GM19324 (cell line): ENCODE measurements around the gene PHYH.

Experiments used
- ATAC-seq: cut with Tn5 transposase; IDR thresholded peaks from one replicate; pipeline ENCODE4 v1.9.1; 2021; ENCODE audit warnings: mild to moderate bottlenecking, moderate library complexity; ENCODE audit not compliant: unreplicated experiment, low FRiP score

PHYH gene

GRCh38 chr10:13231808-13232207 is 68.1 kb downstream of the PHYH start:
- no peak for ATAC-seq

DNA sequence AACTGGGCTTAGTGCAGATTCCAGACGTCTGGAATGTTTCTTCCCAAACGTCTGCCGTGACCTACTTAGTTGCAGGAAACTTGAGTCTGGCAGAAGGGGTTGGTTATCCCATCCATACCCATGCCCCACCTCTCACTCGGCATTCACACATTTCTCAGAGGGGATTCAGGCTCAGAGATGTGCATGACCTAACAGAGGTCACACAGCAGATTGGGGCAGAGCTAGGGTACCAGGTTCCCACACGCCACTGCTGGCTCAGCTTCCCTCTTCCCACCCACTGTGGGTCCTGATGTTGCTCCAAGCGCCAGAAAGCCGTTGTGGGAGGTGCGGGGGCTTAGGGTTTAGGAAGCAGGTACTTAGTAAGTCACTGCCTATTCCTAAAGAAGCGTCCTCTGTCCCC is 68.7 kb downstream of the PHYH start:
- ATAC-seq: no peak
